A549 (cell line): ENCODE data around the gene PTCH2. TPM values are rescaled to one million over a fixed set of nuclear protein-coding genes. Genes with fewer than 3 reads are reported as not detected.

Experiments
- ATAC-seq, 2 experiments: fragments of 200-7000 bp in 1 of 2; fragments of >200 bp in 1 of 2; cut with Nextera tagmentation in 1 of 2; cut with Tn5 transposase in 1 of 2; 3 replicates each; pipeline versions ENCODE4 v1.8.0 to v1.9.1; 2018 to 2020; ENCODE audit warnings: mild to moderate bottlenecking in 1 of 2, moderate library complexity in 1 of 2
- CTCF ChIA-PET: fragments of 300-600 bp; sonication (Branson Sonifier 250); formaldehyde crosslinking; extraction: SDS; loops from one replicate; lab custom pipeline; 2021; ENCODE audit warnings: antibody characterized with exemption, inconsistent platforms; lab: Yijun Ruan, JAX
- POLR2A ChIA-PET: fragments of 350-600 bp; formaldehyde crosslinking; extraction: SDS; loops from one replicate; lab custom pipeline; 2021; ENCODE audit warnings: antibody characterized with exemption, inconsistent platforms; lab: Yijun Ruan, JAX
- DNase-seq, 2 experiments: peaks; one replicate each; pipeline versions ENCODE4 v3.0.0 to v3.0.0-alpha.2; 2011 to 2016; ENCODE audit warnings: low read depth in 1 of 2, low spot score in 1 of 2
- FAIRE-seq: peaks from 2 replicates; lab custom pipeline; 2011; peaks lifted over from hg19 to GRCh38; lab: Jason Lieb, UNC
- H3K27ac ChIP-seq, 2 experiments: fragments of >200 bp; sonication (Bioruptor Twin); formaldehyde crosslinking; 3 replicates each; pipeline ENCODE4 v1.5.1; 2016 to 2017
- H3K4me1 ChIP-seq: fragments of >200 bp; sonication (Bioruptor Twin); formaldehyde crosslinking; 3 replicates; pipeline ENCODE4 v1.6.1; 2016
- H3K4me2 ChIP-seq: fragments of >200 bp; sonication (Bioruptor Twin); formaldehyde crosslinking; 3 replicates; pipeline ENCODE4 v1.6.1; 2016
- H3K4me3 ChIP-seq: fragments of >200 bp; sonication (Bioruptor Twin); formaldehyde crosslinking; 3 replicates; pipeline ENCODE4 v1.5.1; 2016
- H3K9me3 ChIP-seq: fragments of >200 bp; sonication (Bioruptor Twin); formaldehyde crosslinking; 3 replicates; pipeline ENCODE4 v1.6.1; 2016
- ATOH8 ChIP-seq: fragments of 250-450 bp; sonication (Bioruptor Pico); IDR thresholded peaks from 2 replicates; pipeline ENCODE4 v1.5.0; 2020; ENCODE audit warnings: low read depth, mild to moderate bottlenecking, moderate library complexity
- CBX2 ChIP-seq: fragments of 200-600 bp; sonication (generic); IDR thresholded peaks from 2 replicates; pipeline ENCODE4 v1.6.1; 2016; ENCODE audit warnings: low read depth, mild to moderate bottlenecking, borderline replicate concordance
- CEBPB ChIP-seq, 2 experiments: fragments of >200 bp in 1 of 2; sonication (Bioruptor Twin) in 1 of 2; formaldehyde crosslinking in 1 of 2; IDR thresholded peaks; 2 replicates each; pipeline ENCODE4 v1.6.1; 2012 to 2016
- CHD4 ChIP-seq: fragments of 200-600 bp; sonication (generic); IDR thresholded peaks from 2 replicates; pipeline ENCODE4 v1.6.1; 2016; ENCODE audit warnings: antibody characterized with exemption, mild to moderate bottlenecking, borderline replicate concordance
- EHMT2 ChIP-seq: fragments of 200-600 bp; sonication (generic); IDR thresholded peaks from 2 replicates; pipeline ENCODE4 v1.6.1; 2016; ENCODE audit warnings: antibody characterized with exemption, low read depth, mild to moderate bottlenecking, moderate library complexity
- EP300 ChIP-seq, 2 experiments: fragments of >200 bp; sonication (Bioruptor Twin); formaldehyde crosslinking; IDR thresholded peaks; 2 replicates in 1 of 2; 3 replicates in 1 of 2; pipeline ENCODE4 v1.6.1; 2016 to 2017
- FOSL2 ChIP-seq, 2 experiments: fragments of 450-650 bp in 1 of 2; fragments of >200 bp in 1 of 2; sonication (Bioruptor Twin) in 1 of 2; formaldehyde crosslinking; IDR thresholded peaks; 2 replicates each; pipeline versions ENCODE4 v1.5.0 to v1.6.1; 2016 to 2020; ENCODE audit warnings: mild to moderate bottlenecking in 1 of 2, moderate library complexity in 1 of 2
- HOXA7 ChIP-seq: fragments of 250-450 bp; sonication (Bioruptor Pico); IDR thresholded peaks from 2 replicates; pipeline ENCODE4 v1.5.0; 2020; ENCODE audit warnings: mild to moderate bottlenecking, moderate library complexity
- HOXB13 ChIP-seq: fragments of 250-450 bp; sonication (Bioruptor Pico); IDR thresholded peaks from 2 replicates; pipeline ENCODE4 v1.5.0; 2020; ENCODE audit warnings: low read depth, mild to moderate bottlenecking, moderate library complexity
- HOXB5 ChIP-seq: fragments of 250-450 bp; sonication (Bioruptor Pico); IDR thresholded peaks from 2 replicates; pipeline ENCODE4 v1.5.0; 2020; ENCODE audit warnings: mild to moderate bottlenecking, moderate library complexity
- KDM1A ChIP-seq: fragments of 200-600 bp; sonication (generic); IDR thresholded peaks from 2 replicates; pipeline ENCODE4 v1.6.1; 2016; ENCODE audit warnings: low read depth, mild to moderate bottlenecking
- MYC ChIP-seq: IDR thresholded peaks from 2 replicates; pipeline ENCODE4 v1.6.1; 2012; ENCODE audit warnings: mild to moderate bottlenecking, inconsistent platforms, low read length, improper control_type of control experiment, borderline replicate concordance
- NR3C1 ChIP-seq: fragments of >200 bp; sonication (Bioruptor Twin); formaldehyde crosslinking; IDR thresholded peaks from 3 replicates; pipeline ENCODE4 v1.6.1; 2017
- PBX3 ChIP-seq: IDR thresholded peaks from 2 replicates; pipeline ENCODE4 v1.6.1; 2012
- PHF8 ChIP-seq: fragments of 200-600 bp; sonication (generic); IDR thresholded peaks from 2 replicates; pipeline ENCODE4 v1.6.1; 2016; ENCODE audit warnings: low read depth, mild to moderate bottlenecking, antibody characterized with exemption, moderate library complexity, borderline replicate concordance
- POLR2A ChIP-seq: IDR thresholded peaks from 2 replicates; pipeline ENCODE4 v1.6.1; 2012; ENCODE audit warnings: mild to moderate bottlenecking, low read length
- RAD21 ChIP-seq, 2 experiments: fragments of >200 bp in 1 of 2; sonication (Bioruptor Twin) in 1 of 2; formaldehyde crosslinking in 1 of 2; IDR thresholded peaks in 1 of 2; conservative IDR thresholded peaks in 1 of 2; 2 replicates in 1 of 2; 3 replicates in 1 of 2; pipeline ENCODE4 v1.6.1; 2012 to 2018; ENCODE audit warnings: inconsistent platforms in 1 of 2
- REST ChIP-seq: fragments of 200-600 bp; sonication (generic); IDR thresholded peaks from 2 replicates; pipeline ENCODE4 v1.6.1; 2016; ENCODE audit warnings: antibody characterized with exemption, mild to moderate bottlenecking, moderate library complexity
- RFX5 ChIP-seq: fragments of 450-650 bp; IDR thresholded peaks from 2 replicates; pipeline ENCODE4 v1.7.1; 2014; ENCODE audit warnings: antibody characterized with exemption, mild to moderate bottlenecking, moderate library complexity
- SREBF2 ChIP-seq: fragments of 450-650 bp; IDR thresholded peaks from 2 replicates; pipeline ENCODE4 v1.6.1; 2014; ENCODE audit warnings: mild to moderate bottlenecking, moderate library complexity
- USF2 ChIP-seq: fragments of 450-650 bp; IDR thresholded peaks from 2 replicates; pipeline ENCODE4 v1.6.1; 2014; ENCODE audit warnings: antibody characterized with exemption
- ZC3H11A ChIP-seq: fragments of 450-650 bp; IDR thresholded peaks from 2 replicates; pipeline ENCODE4 v1.6.1; 2014; ENCODE audit warnings: antibody characterized with exemption, mild to moderate bottlenecking
- ZFP36 ChIP-seq: fragments of 450-650 bp; IDR thresholded peaks from 2 replicates; pipeline ENCODE4 v1.6.1; 2014; ENCODE audit warnings: borderline replicate concordance; ENCODE audit not compliant: partially characterized antibody
- WGBS: methylation state at CpG from one replicate; pipeline ENCODE4 v1.1.6; 2017; ENCODE audit errors: missing lambda C conversion rate; 5-methylcytosine and 5-hydroxymethylcytosine counted together
- polyA plus RNA-seq, 4 experiments: library from polyadenylated mRNA; depleted of rRNA in 3 of 4; stranded (reverse); fragments of >200 nt; fragmentation: RNase III in 1 of 4; extraction: RNeasy Plus Mini Kit Qiagen cat#74134 plus additional on column Dnase treatment in 1 of 4; gene quantifications; 2 replicates in 3 of 4; 3 replicates in 1 of 4; pipeline ENCODE4 v1.2.3, GENCODE V29; 2011 to 2017

The PTCH2 gene
- polyA plus RNA-seq, 2 of the 4 experiments (the other 2 are of a cell fraction) = 0.14 to 0.32 TPM

GRCh38 chr1:44874155-44874554 is 31.1 kb upstream of the PTCH2 start:
- no peaks in the 10 kb centered on the region for H3K9me3 ChIP-seq
- TF ChIP-seq ZFP36 (no peak), RFX5 (no peak), POLR2A (no peak), HOXA7 (CRISPR knock-in tag) (no peak), KDM1A (no peak), RAD21 (conservative IDR thresholded peaks at IDR 0.05 in 1 of 2, IDR thresholded peaks at IDR 0.05 in 1 of 2) (no peak), EP300 (IDR thresholded peaks at IDR 0.05) (no peak), USF2 (no peak), EHMT2 (no peak), CHD4 (no peak), REST (no peak), PBX3 (no peak)
- TF ChIP-seq, all 56 proteins: peak for 0
- WGBS = 84% methylated on average over 2 of the region's 2 CpGs
- H3K27ac ChIP-seq = no peak overlapping the region
- FAIRE-seq (no peak), ATAC-seq (no peak), DNase-seq (no peak)
- H3K4me1 ChIP-seq = no peaks in the 10 kb centered on the region
- ChIA-PET CTCF (no interaction called here), POLR2A (no interaction called here)
- H3K4me3 ChIP-seq = no peak overlapping the region
- H3K4me2 ChIP-seq = no peak overlapping the region

GRCh38 chr1:44870096-44870495 is 27.0 kb upstream of the PTCH2 start:
- 84% methylated on average over 4 of the region's 4 CpGs for WGBS
- TF ChIP-seq HOXB13 (CRISPR knock-in tag) (no peak), NR3C1 (no peak), SREBF2 (no peak), REST (no peak), POLR2A (no peak), HOXB5 (CRISPR knock-in tag) (no peak), CEBPB (IDR thresholded peaks at IDR 0.05) (no peak), CBX2 (no peak), MYC (no peak), ATOH8 (CRISPR knock-in tag) (no peak), FOSL2 (IDR thresholded peaks at IDR 0.05) (no peak), FOSL2 (CRISPR knock-in tag; IDR thresholded peaks at IDR 0.05) (no peak), USF2 (no peak), ZC3H11A (no peak), PHF8 (no peak)

More at GRCh38 chr1:44870096-44870495, 27.0 kb upstream of the PTCH2 start:
- Histone ChIP-seq H3K9me3 (no peaks in the 10 kb centered on the region), H3K4me3 (no peak overlapping the region), H3K4me2 (no peak overlapping the region), H3K27ac (no peak overlapping the region), H3K4me1 (no peaks in the 10 kb centered on the region)
- ATAC-seq (no peak), DNase-seq (no peak), FAIRE-seq (no peak)
- POLR2A ChIA-PET = interaction anchor here (0.6 kb wide), 1 partner anchor 411 kb away, joined by 3 read pairs; no protein-coding TSS in a partner anchor
- CTCF ChIA-PET = interaction anchor here (1.1 kb wide), 1 partner anchor 10 kb away, joined by 3 read pairs; no protein-coding TSS in a partner anchor
